ENCODE results near the gene PTPN1. TPM values are rescaled to one million over a fixed set of nuclear protein-coding genes. Genes with fewer than 3 reads are reported as not detected.

Gene PTPN1
- total RNA-seq, 4 donors from 2014 or later: 20.7 to 26.7 (median 23.7) TPM

DNA sequence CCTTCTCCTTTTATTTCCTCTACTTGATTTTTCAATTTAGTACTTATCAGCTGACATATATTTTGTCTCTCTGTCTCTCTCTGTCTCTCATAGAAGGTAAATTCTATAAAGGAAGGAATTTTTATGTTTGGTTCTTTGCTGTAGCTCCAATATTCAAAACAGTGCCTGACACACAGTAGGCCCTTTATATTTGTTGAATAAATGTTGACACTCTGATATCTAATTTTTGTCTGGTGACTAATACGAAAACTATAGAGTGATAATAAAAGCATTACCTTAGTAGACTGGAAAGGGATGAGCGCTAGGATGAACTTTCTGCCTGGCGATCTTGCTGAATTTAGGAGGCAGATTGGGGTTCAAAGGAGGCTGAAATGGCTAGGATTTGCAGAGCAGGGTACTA, 42.8 kb downstream of the PTPN1 start:
- H3K9me3 ChIP-seq: no peaks in the 10 kb centered on the region
- H3K27ac ChIP-seq: no peak overlapping the region
- TF ChIP-seq POLR2A (IDR thresholded peaks at IDR 0.05): no peak
- no peak for TF ChIP-seq EP300 (IDR thresholded peaks at IDR 0.05)
- TF ChIP-seq, protein P1, sequence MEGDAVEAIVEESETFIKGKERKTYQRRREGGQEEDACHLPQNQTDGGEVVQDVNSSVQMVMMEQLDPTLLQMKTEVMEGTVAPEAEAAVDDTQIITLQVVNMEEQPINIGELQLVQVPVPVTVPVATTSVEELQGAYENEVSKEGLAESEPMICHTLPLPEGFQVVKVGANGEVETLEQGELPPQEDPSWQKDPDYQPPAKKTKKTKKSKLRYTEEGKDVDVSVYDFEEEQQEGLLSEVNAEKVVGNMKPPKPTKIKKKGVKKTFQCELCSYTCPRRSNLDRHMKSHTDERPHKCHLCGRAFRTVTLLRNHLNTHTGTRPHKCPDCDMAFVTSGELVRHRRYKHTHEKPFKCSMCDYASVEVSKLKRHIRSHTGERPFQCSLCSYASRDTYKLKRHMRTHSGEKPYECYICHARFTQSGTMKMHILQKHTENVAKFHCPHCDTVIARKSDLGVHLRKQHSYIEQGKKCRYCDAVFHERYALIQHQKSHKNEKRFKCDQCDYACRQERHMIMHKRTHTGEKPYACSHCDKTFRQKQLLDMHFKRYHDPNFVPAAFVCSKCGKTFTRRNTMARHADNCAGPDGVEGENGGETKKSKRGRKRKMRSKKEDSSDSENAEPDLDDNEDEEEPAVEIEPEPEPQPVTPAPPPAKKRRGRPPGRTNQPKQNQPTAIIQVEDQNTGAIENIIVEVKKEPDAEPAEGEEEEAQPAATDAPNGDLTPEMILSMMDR (IDR thresholded peaks at IDR 0.05): no peak
- WGBS, 2 donors: 95 to 98% methylated on average over 3 of the region's 3 CpGs
- no peaks in the 10 kb centered on the region for H3K27me3 ChIP-seq
- DNase-seq (ENCODE audit: low spot score in 2 of 2): no peak
- no peak overlapping the region for H3K4me3 ChIP-seq
- H3K4me1 ChIP-seq: peaks cover 0 to 26% (median 0%) of the 10 kb centered on the region in 4 donors
- peaks cover 0 to 14% (median 0%) of the 10 kb centered on the region in 3 donors for H3K36me3 ChIP-seq

GRCh38 chr20:50554694-50555579, 44.8 kb downstream of the PTPN1 start:
- H3K9me3 ChIP-seq: no peaks in the 10 kb centered on the region

DNA sequence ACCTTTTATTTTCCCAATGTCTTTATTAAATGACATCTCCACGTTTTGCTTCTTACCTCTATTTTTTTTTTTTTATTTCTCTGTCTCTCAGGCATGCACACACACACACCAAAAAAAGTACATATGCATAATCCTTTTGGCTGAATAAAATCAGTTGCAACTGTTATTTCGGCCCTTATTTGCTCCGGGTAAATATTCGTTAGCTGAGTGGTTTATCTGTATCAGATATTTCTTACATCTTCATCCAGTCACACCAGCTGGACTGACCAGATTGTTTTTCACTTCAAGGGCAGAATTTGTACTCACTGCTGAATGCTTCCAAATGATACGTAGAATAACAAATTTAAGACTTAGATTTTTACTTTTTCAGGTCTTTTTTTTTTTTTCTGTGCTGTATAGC, 45.5 kb downstream of the PTPN1 start:
- TF ChIP-seq EP300 (IDR thresholded peaks at IDR 0.05) (no peak), POLR2A (IDR thresholded peaks at IDR 0.05) (no peak)
- TF ChIP-seq, protein P1 (IDR thresholded peaks at IDR 0.05): no peak
- Histone ChIP-seq H3K27me3 (no peaks in the 10 kb centered on the region), H3K4me1 (peaks cover 0 to 12% (median 4%) of the 10 kb centered on the region in 4 donors), H3K27ac (no peak overlapping the region), H3K4me3 (no peak overlapping the region), H3K36me3 (peaks cover 0 to 8% (median 0%) of the 10 kb centered on the region in 3 donors), H3K9me3 (no peaks in the 10 kb centered on the region)
- 91 to 94% methylated on average over 5 of the region's 5 CpGs for WGBS, 2 donors
- no peak for DNase-seq (ENCODE audit: low spot score in 2 of 2)

More at GRCh38 chr20:50554694-50555579, 44.8 kb downstream of the PTPN1 start:
- Histone ChIP-seq H3K27me3 (no peaks in the 10 kb centered on the region), H3K36me3 (peaks cover 0 to 8% (median 0%) of the 10 kb centered on the region in 3 donors), H3K4me1 (peaks cover 0 to 10% (median under 1%) of the 10 kb centered on the region in 4 donors), H3K27ac (no peak overlapping the region), H3K4me3 (no peak overlapping the region)
- no peak for DNase-seq (ENCODE audit: low spot score in 2 of 2)
- 98 to 99% methylated on average over 4 of the region's 4 CpGs for WGBS, 2 donors
- no peak for TF ChIP-seq POLR2A (IDR thresholded peaks at IDR 0.05)
- no peak for TF ChIP-seq EP300 (IDR thresholded peaks at IDR 0.05)
- TF ChIP-seq, protein P1 (IDR thresholded peaks at IDR 0.05): no peak

DNA sequence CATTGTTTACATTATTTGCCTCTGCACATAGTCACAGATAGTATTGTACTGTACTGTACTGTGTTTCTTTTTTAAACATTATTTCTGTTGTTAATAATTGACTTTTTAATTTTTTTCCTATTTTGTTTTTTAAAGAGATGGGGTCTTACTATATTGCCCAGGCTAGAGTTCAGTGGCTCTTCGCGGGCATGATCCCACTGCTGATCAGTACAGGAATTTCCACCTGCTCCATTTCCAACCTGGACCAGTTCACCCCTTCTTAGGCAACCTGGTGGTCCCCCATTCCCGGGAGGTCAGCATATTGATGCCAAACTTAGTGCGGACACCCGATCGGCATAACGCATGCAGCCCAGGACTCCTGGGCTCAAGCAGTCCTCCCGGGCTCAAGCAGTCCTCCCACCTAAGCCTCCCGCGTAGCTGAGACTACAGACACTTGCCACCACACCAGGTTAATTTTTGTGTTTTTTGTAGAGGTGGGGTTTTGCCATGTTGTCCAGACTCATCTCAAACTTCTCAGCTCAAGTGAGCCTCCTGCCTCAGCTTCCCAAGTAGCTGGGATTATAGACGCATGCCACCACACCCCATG, 47.5 kb downstream of the PTPN1 start:
- no peaks in the 10 kb centered on the region for H3K9me3 ChIP-seq
- peaks cover 0 to 20% (median 7%) of the 10 kb centered on the region in 3 donors for H3K36me3 ChIP-seq
- WGBS, 2 donors: 96 to 97% methylated on average over 11 of the region's 11 CpGs
- no peaks in the 10 kb centered on the region for H3K27me3 ChIP-seq
- no peak overlapping the region for H3K4me3 ChIP-seq
- H3K27ac ChIP-seq: no peak overlapping the region
- DNase-seq (ENCODE audit: low spot score in 2 of 2): no peak
- peaks cover 0 to 24% (median 8%) of the 10 kb centered on the region in 4 donors for H3K4me1 ChIP-seq
- TF ChIP-seq, protein P1 (IDR thresholded peaks at IDR 0.05): no peak
- TF ChIP-seq POLR2A (IDR thresholded peaks at IDR 0.05): no peak
- TF ChIP-seq EP300 (IDR thresholded peaks at IDR 0.05): no peak

DNA sequence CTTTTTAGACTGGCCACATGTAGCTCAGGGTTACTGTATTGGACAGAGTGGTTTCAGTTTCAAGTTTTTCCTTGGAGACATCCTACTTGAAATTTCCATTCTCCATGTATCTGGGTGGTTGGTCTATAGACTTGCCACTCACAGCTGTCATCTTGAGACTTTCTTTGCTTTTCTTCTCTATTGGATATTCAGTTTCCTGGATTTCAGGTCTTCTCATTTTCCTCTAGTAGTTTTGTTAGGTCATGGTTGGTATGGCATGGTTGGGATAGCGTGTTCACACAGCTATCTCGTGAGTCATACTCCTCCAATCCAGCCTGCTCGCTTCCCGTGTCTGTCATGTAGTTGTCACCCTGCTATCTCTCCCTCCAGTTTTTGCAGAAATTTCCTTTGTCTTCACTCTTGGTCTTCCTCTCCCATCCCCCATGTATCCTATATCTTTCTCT, 48.3 kb downstream of the PTPN1 start:
- Histone ChIP-seq H3K9me3 (no peaks in the 10 kb centered on the region), H3K27ac (no peak overlapping the region), H3K36me3 (peaks cover 0 to 26% (median 7%) of the 10 kb centered on the region in 3 donors), H3K4me1 (peaks cover 0 to 24% (median 8%) of the 10 kb centered on the region in 4 donors), H3K27me3 (no peaks in the 10 kb centered on the region), H3K4me3 (no peak overlapping the region)
- TF ChIP-seq EP300 (IDR thresholded peaks at IDR 0.05): no peak
- TF ChIP-seq, protein P1 (IDR thresholded peaks at IDR 0.05): no peak
- TF ChIP-seq POLR2A (IDR thresholded peaks at IDR 0.05): no peak
- DNase-seq (ENCODE audit: low spot score in 2 of 2): no peak
- WGBS, 2 donors: 81 to 85% methylated on average over 4 of the region's 4 CpGs
